HepG2 (cell line): ENCODE results near the gene TUBG2. TPM values are rescaled to one million over a fixed set of nuclear protein-coding genes. Genes with fewer than 3 reads are reported as not detected.

Experiments used
- ADNP ChIP-seq: sonication (generic); formaldehyde crosslinking; IDR thresholded peaks from 2 replicates; pipeline ENCODE4 v1.4.0; 2020; ENCODE audit warnings: missing genetic modification reagents
- ARHGAP35 ChIP-seq: sonication (generic); formaldehyde crosslinking; IDR thresholded peaks from 2 replicates; pipeline ENCODE4 v1.9.0; 2022; ENCODE audit warnings: mild to moderate bottlenecking, inconsistent platforms, moderate library complexity, missing genetic modification reagents, borderline replicate concordance
- CENPBD1 ChIP-seq: sonication (generic); formaldehyde crosslinking; IDR thresholded peaks from 2 replicates; pipeline ENCODE4 v1.8.0; 2022; ENCODE audit warnings: missing genetic modification reagents, low read depth, mild to moderate bottlenecking, borderline replicate concordance
- ELF1 ChIP-seq: sonication (generic); formaldehyde crosslinking; IDR thresholded peaks from 2 replicates; pipeline ENCODE4 v1.4.0; 2020; ENCODE audit warnings: missing genetic modification reagents
- FOSL2 ChIP-seq: sonication (generic); formaldehyde crosslinking; IDR thresholded peaks from 2 replicates; pipeline ENCODE4 v1.4.0; 2020; ENCODE audit warnings: missing genetic modification reagents
- FOXP1 ChIP-seq, 2 experiments: fragments of 450-650 bp in 1 of 2; IDR thresholded peaks; 2 replicates each; pipeline ENCODE4 v1.6.1; 2017 to 2018; ENCODE audit warnings: antibody characterized with exemption in 1 of 2
- HINFP ChIP-seq: sonication (generic); formaldehyde crosslinking; IDR thresholded peaks from 2 replicates; pipeline ENCODE4 v1.4.0; 2020; ENCODE audit warnings: low read depth, mild to moderate bottlenecking, missing genetic modification reagents
- IRF1 ChIP-seq: sonication (generic); formaldehyde crosslinking; IDR thresholded peaks from 2 replicates; pipeline ENCODE4 v1.4.0; 2020; ENCODE audit warnings: low read depth, mild to moderate bottlenecking, missing genetic modification reagents
- KAT8 ChIP-seq: IDR thresholded peaks from 2 replicates; pipeline ENCODE4 v1.6.1; 2016; ENCODE audit warnings: missing genetic modification reagents, missing compliant biosample characterization
- MAF1 ChIP-seq: sonication (generic); formaldehyde crosslinking; IDR thresholded peaks from 2 replicates; pipeline ENCODE4 v1.5.0; 2020; ENCODE audit warnings: missing genetic modification reagents, borderline replicate concordance
- SALL2 ChIP-seq: sonication (generic); formaldehyde crosslinking; IDR thresholded peaks from 2 replicates; pipeline ENCODE4 v1.8.1; 2023; ENCODE audit warnings: mild to moderate bottlenecking, missing genetic modification reagents, inconsistent platforms
- THAP9 ChIP-seq: sonication (generic); formaldehyde crosslinking; IDR thresholded peaks from 2 replicates; pipeline ENCODE4; 2020; ENCODE audit warnings: missing genetic modification reagents, mild to moderate bottlenecking, borderline replicate concordance
- ZFP36 ChIP-seq: fragments of 150-350 bp; IDR thresholded peaks from 2 replicates; pipeline ENCODE4 v1.6.1; 2018; ENCODE audit warnings: borderline replicate concordance, low read length, low read depth; ENCODE audit not compliant: partially characterized antibody
- ZNF280D ChIP-seq: sonication (generic); formaldehyde crosslinking; IDR thresholded peaks from 2 replicates; pipeline ENCODE4 v1.5.1; 2020; ENCODE audit warnings: mild to moderate bottlenecking, missing genetic modification reagents
- ZNF335 ChIP-seq: sonication (generic); formaldehyde crosslinking; IDR thresholded peaks from 2 replicates; pipeline ENCODE4 v1.4.0; 2020; ENCODE audit warnings: missing genetic modification reagents
- ZNF513 ChIP-seq: sonication (generic); formaldehyde crosslinking; conservative IDR thresholded peaks from 2 replicates; pipeline ENCODE4 v1.5.0; 2020; ENCODE audit warnings: missing genetic modification reagents
- ZNF772 ChIP-seq: sonication (generic); formaldehyde crosslinking; IDR thresholded peaks from 2 replicates; pipeline ENCODE4 v1.5.0; 2020; ENCODE audit warnings: mild to moderate bottlenecking, missing genetic modification reagents
- polyA plus RNA-seq, 8 experiments: library from polyadenylated mRNA; depleted of rRNA in 3 of 8; stranded (reverse) in 7 of 8; unstranded in 1 of 8; fragments of >200 nt; fragmentation: Illumina TruSeq in 4 of 8; extraction: Trizol in 4 of 8; gene quantifications; 2 replicates each; pipeline versions ENCODE4 v1.2.1 to v1.2.3, GENCODE V29; 2011 to 2016; ENCODE audit warnings: low read depth in 4 of 8, missing spikeins in 1 of 8, mixed read lengths in 1 of 8; ENCODE audit not compliant: insufficient read depth in 1 of 8
- total RNA-seq, 5 experiments: library from RNA; depleted of rRNA; stranded (reverse); fragments of >200 nt; fragmentation: Illumina TruSeq; extraction: Trizol; gene quantifications; 2 replicates each; pipeline ENCODE4 v1.2.3, GENCODE V29; 2016; ENCODE audit warnings: low read depth in 1 of 5

TUBG2 gene
- total and polyA plus RNA-seq, 2 of the 13 experiments (the other 11 are each of a cell fraction or from before 2014, with no cell fraction given): 16.0 to 42.3 TPM

GRCh38 chr17:42659079-42659931, at the start of gene TUBG2 (continued):
- peak; percentile 81 for TF ChIP-seq KAT8
- no peak for TF ChIP-seq CENPBD1 (CRISPR knock-in tag)
- no peak; the same call in 1 of the 2 replicates for TF ChIP-seq HINFP
- peak; percentile 74 for TF ChIP-seq ZNF335 (CRISPR knock-in tag)
- no peak for TF ChIP-seq IRF1 (CRISPR knock-in tag)
- peak; percentile 57; the same call in 1 of the 2 replicates for TF ChIP-seq THAP9
- peak; percentile 79; the same call in 1 of the 2 replicates for TF ChIP-seq ZNF772 (CRISPR knock-in tag)
- TF ChIP-seq MAF1 (CRISPR knock-in tag): no peak; the same call in 1 of the 2 replicates
- TF ChIP-seq ARHGAP35 (CRISPR knock-in tag): peak; percentile 77; the same call in 1 of the 2 replicates
- TF ChIP-seq ZNF280D: peak; percentile 72; the same call in 1 of the 2 replicates
- no peak for TF ChIP-seq FOXP1 (IDR thresholded peaks at IDR 0.05)
- no peak for TF ChIP-seq FOXP1 (CRISPR knock-in tag; IDR thresholded peaks at IDR 0.05)
- peak; percentile 62 for TF ChIP-seq ELF1
- no peak for TF ChIP-seq ADNP (CRISPR knock-in tag)
- TF ChIP-seq ZFP36: no peak
- peak; percentile 64 for TF ChIP-seq SALL2 (CRISPR knock-in tag)
- TF ChIP-seq FOSL2 (CRISPR knock-in tag): peak; percentile 49; the same call in 1 of the 2 replicates
- TF ChIP-seq ZNF513: no peak
